SK-N-MC (cell line): ENCODE results near the gene HSPB6.

ENCODE experiments used
- FOXP2 ChIP-seq: optimal IDR thresholded peaks from 2 replicates; pipeline ENCODE3; 2011; ENCODE audit warnings: mild to moderate bottlenecking, moderate library complexity; ENCODE audit not compliant: insufficient read depth; ENCODE audit errors: extremely low read length, control extremely low read depth
- POLR2AphosphoS5 ChIP-seq: IDR thresholded peaks from 2 replicates; pipeline ENCODE4 v1.6.1; 2012; ENCODE audit warnings: mild to moderate bottlenecking, low read depth, low read length, borderline replicate concordance

DNA sequence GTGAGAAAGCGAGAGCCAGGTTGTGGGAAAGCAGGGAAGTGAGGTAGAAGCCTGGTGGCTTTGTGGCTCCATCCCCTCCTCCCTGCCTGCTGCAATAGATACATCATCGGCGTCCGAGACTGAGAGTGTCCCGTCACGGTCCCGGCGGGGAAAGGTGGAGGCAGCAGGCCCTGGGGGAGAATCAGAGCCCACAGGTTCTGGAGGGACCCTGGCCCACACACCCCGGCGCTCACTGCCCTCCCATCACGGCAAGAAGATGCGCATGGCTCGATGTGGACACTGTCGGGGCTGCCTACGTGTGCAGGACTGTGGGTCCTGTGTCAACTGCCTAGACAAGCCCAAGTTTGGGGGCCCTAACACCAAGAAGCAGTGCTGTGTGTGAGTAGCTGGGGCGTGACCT, 33.9 kb downstream of the HSPB6 start:
- TF ChIP-seq POLR2AphosphoS5 = no peak
- no peak for TF ChIP-seq FOXP2
